GM19395 (cell line): Measurements from ENCODE around the gene RIPOR1.

Experiments
- ATAC-seq: cut with Tn5 transposase; IDR thresholded peaks from one replicate; pipeline ENCODE4 v1.9.1; 2021; ENCODE audit warnings: mild to moderate bottlenecking, moderate library complexity; ENCODE audit not compliant: unreplicated experiment

The RIPOR1 gene

GRCh38 chr16:67537636-67538591 is 9.3 kb downstream of the RIPOR1 start:
- no peak for ATAC-seq

GRCh38 chr16:67538666-67539101 is 10.1 kb downstream of the RIPOR1 start:
- ATAC-seq, result no peak

- no peak for ATAC-seq
Measured at GRCh38 chr16:67539271-67539670, 10.6 kb downstream of the RIPOR1 start.

DNA sequence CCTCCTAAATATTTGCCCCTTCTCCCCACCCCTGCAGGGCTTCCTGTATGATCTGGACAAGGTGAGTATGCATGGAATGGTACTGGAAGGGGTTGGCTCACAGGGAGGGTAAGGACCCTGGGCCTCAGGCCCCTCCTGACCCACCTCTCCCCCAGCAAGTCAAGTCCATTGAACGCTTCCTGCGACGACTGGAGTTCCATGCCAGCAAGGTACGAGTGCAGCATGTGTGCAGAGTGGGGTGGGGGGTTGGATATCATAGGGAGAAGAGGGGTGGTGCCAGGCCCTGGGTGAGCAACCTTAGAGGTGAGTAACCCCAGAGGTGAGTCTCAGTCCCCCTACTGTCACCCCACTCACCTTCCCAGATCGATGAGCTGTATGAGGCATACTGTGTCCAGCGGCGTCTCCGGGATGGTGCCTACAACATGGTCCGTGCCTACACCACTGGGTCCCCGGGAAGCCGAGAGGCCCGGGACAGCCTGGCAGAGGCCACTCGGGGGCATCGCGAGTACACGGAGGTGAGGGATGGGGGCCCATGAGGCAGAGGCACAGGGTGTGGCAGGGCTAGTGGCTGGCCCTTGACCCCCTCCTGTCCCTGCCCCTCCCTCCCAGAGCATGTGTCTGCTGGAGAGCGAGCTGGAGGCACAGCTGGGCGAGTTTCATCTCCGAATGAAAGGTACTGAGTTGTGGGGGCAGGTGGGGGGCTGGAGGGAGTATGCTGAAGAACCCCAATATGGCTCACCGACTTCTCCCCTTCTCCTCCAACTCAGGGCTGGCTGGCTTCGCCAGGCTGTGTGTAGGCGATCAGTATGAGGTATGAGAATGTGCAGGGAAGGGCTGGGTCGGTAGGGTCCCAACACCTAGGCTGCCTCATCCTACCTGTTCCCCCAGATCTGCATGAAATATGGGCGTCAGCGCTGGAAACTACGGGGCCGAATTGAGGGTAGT is 11.3 kb downstream of the RIPOR1 start:
- no peak for ATAC-seq

GRCh38 chr16:67540756-67541155 is 12.1 kb downstream of the RIPOR1 start:
- no peak for ATAC-seq

DNA sequence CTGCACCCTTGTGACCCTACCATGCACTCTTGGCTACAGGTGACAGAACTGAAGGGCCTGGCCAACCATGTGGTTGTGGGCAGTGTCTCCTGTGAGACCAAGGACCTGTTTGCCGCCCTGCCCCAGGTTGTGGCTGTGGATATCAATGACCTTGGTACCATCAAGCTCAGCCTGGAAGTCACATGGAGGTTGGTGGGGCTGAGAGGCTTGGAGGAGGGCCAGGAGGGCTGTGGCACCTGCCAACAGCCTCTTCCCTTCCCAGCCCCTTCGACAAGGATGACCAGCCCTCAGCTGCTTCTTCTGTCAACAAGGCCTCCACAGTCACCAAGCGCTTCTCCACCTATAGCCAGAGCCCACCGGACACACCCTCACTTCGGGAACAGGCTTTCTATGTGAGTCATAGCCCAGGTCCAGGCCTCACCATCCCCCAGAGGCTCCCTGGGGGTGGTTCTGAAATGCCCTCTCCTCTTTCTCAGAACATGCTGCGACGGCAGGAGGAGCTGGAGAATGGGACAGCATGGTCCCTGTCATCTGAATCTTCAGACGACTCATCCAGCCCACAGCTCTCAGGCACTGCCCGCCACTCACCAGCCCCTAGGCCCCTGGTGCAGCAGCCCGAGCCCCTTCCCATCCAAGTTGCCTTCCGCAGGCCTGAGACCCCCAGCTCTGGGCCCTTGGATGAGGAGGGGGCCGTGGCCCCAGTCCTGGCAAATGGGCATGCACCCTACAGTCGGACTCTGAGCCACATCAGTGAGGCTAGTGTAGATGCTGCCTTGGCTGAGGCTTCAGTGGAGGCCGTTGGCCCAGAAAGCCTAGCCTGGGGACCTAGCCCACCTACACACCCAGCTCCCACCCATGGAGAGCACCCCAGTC is 13.0 kb downstream of the RIPOR1 start:
- ATAC-seq, result no peak

DNA sequence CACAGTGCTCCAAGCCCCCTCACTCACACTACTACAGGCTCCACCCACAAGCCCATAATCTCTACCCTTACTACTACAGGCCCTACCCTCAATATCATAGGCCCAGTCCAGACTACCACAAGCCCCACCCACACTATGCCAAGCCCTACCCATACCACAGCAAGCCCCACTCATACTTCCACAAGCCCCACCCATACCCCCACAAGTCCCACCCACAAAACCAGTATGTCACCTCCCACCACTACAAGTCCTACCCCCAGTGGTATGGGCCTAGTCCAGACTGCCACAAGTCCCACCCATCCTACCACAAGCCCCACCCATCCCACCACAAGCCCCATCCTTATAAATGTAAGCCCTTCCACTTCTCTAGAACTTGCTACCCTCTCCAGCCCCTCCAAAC is 13.8 kb downstream of the RIPOR1 start:
- ATAC-seq, result no peak

- ATAC-seq, result no peak
Measured at GRCh38 chr16:67543036-67543435, 14.4 kb downstream of the RIPOR1 start.

DNA sequence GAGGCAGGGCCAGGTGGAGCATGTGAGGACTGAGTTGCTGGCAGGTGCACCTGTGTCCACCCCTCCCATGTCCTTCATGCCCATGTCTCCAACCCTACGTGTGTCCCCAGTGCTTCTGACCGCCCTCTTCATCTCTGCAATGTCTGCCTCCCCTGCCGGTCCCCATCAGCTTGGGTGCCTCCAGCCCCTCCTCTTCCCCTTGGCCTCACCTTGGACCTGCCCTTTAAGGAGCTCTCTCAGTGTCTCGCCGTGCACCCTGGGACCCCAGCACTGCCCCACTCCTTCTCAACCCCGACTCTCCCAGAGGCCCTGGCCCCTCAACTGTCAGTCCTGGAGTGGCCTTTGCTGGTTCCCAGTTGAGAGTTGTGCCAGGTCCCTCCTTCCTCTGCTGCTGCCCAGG is 15.0 kb downstream of the RIPOR1 start:
- no peak for ATAC-seq

- ATAC-seq, result no peak
Measured at GRCh38 chr16:67544329-67544841, 15.8 kb downstream of the RIPOR1 start.

GRCh38 chr16:67544844-67545664 is 16.4 kb downstream of the RIPOR1 start:
- no peak for ATAC-seq

DNA sequence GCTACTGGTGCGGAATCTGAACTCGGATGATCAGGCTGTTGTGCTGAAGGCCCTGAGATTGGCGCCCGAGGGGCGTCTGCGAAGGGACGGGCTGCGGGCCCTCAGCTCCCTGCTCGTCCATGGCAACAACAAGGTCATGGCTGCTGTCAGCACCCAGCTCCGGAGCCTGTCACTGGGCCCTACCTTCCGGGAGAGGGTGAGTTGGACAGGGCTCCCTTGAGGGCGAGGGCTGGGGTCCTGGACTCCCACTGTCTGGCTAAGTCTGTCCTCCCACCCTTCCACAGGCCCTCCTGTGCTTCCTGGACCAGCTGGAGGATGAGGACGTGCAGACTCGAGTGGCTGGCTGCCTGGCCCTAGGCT is 17.0 kb downstream of the RIPOR1 start:
- no peak for ATAC-seq

GRCh38 chr16:67546091-67546501 is 17.5 kb downstream of the RIPOR1 start:
- ATAC-seq, result no peak

DNA sequence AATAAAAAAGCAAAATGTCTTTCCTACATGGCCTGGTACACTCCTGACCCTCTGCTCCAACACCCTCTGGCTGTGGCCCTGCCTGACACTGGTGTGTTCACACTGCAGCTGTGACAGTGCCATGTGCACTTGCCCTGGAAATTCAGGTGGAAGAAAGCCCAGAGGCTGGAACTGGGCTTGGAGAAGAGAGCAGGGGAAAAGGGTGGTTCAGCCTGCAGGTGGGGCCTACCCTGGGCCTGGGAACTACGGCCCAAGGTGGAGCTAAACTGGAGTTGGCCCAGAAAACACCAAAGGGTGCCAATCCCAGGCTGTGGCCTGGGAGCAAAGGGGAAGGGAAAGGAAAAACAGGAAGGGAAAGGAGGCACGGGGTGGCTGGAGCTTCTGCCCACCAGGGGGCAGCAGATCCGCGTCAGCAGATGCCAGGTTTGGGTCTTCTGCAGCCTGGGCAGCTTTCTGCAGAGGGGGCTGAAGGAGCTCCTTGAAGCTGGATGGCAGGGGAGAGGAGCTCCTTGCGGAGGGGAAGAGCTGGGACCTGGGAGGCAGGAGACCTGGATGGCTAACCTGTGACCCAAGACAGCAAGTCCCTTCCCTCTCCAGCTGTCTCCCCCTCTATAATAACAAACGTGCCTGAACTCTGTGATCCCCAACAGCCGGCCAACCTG is 18.3 kb downstream of the RIPOR1 start:
- ATAC-seq, result no peak

- ATAC-seq, result no peak
Measured at GRCh38 chr16:67547423-67548264, 19.0 kb downstream of the RIPOR1 start.

DNA sequence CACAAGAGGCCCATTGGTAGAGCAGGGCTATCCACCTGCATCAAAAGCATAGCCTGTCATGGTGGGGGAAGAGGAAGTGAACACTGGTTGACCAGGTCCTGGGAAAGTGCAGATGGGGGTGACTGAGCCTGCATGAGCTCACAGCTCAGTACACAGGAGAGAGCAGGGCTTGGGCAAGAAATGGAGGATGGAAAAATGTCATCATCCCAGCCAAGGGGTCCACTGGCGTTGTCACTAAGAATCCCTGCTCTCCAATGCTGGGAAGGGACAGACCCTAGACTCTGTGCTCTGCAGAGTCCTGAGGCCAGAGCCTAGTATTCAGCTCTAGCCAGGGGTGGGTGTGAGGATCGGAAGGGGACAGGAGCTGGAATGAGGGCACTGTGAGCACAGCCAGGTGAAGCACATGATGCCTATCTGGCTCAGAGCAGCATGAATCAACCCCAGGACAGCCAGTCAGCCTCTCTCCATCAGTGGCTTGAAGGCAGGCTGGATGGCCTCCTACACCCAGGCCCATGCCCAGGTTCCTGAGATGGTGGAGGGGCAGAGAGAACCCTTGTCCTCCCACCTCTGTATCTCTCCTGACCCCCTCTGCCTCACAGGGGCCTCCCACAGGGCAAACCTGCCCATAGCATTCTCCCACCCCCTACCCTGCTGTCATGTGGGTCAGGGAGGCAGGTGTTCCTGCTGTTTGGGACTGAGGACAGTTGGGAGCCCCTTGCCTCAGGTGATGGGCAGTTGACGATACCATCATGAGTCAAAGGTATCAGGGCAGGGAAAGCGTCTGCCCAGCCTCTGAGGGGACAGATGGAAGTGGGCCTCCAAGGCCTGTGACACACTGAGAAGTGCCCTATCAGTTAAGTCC is 19.9 kb downstream of the RIPOR1 start:
- no peak for ATAC-seq

DNA sequence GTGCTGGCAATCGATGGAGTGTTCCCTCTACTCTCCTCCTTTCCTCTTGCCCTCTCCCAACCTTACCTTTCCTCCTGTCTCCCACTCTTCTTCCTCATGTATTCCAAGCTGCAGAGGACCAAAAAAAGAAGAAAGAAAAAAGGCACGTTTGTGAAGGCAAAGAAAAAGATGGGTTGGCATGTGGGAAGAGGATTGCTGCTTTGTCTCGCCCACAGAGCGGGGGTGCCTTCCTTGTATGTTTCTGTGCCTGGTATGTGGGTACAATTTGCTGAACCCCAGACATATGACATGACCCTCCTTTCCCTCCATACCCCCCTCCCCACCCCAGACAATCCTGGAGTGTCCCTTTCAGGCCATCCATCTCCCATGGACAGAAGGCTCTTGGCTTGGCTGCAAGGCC is 20.6 kb downstream of the RIPOR1 start:
- no peak for ATAC-seq
